HG03108 (cell line): ENCODE data around the gene NSRP1.
"Not testable (repeated sequence)": the region's sequence is repeated elsewhere in the genome, so short reads cannot be mapped to it uniquely, and the experiment has no call there.

ENCODE experiments used
- ATAC-seq: cut with Tn5 transposase; IDR thresholded peaks from one replicate; pipeline ENCODE4 v1.9.1; 2021; ENCODE audit warnings: moderate library complexity; ENCODE audit not compliant: unreplicated experiment

Gene NSRP1

GRCh38 chr17:30117675-30118081, 1.1 kb downstream of the NSRP1 start:
- ATAC-seq: no peak

GRCh38 chr17:30118635-30119034, 2.0 kb downstream of the NSRP1 start:
- ATAC-seq: not testable (repeated sequence)

GRCh38 chr17:30124273-30124796, 7.7 kb downstream of the NSRP1 start:
- no peak for ATAC-seq

- no peak for ATAC-seq
Observed at GRCh38 chr17:30130121-30130520, 13.5 kb downstream of the NSRP1 start.

- ATAC-seq: no peak
Observed at GRCh38 chr17:30132615-30133014, 16.0 kb downstream of the NSRP1 start.

- ATAC-seq: no peak
Observed at GRCh38 chr17:30133197-30133596, 16.6 kb downstream of the NSRP1 start.

- no peak for ATAC-seq
Observed at GRCh38 chr17:30134551-30134950, 17.9 kb downstream of the NSRP1 start.

GRCh38 chr17:30137158-30137557, 20.5 kb downstream of the NSRP1 start:
- no peak for ATAC-seq

GRCh38 chr17:30147860-30148259, 31.2 kb downstream of the NSRP1 start:
- ATAC-seq: not testable (repeated sequence)

- ATAC-seq: no peak
Observed at GRCh38 chr17:30148376-30148775, 31.8 kb downstream of the NSRP1 start.

GRCh38 chr17:30151471-30151870, 34.9 kb downstream of the NSRP1 start:
- ATAC-seq: no peak

GRCh38 chr17:30153463-30153862, 36.8 kb downstream of the NSRP1 start:
- no peak for ATAC-seq

- ATAC-seq: no peak
Observed at GRCh38 chr17:30155389-30155788, 38.8 kb downstream of the NSRP1 start.

- ATAC-seq: no peak
Observed at GRCh38 chr17:30158896-30159625, 42.4 kb downstream of the NSRP1 start.

- ATAC-seq: no peak
Observed at GRCh38 chr17:30160419-30161172, 44.0 kb downstream of the NSRP1 start.

- no peak for ATAC-seq
Observed at GRCh38 chr17:30161601-30162000, 45.0 kb downstream of the NSRP1 start.

- no peak for ATAC-seq
Observed at GRCh38 chr17:30164531-30164930, 47.9 kb downstream of the NSRP1 start.

GRCh38 chr17:30165147-30165546, 48.5 kb downstream of the NSRP1 start:
- no peak for ATAC-seq

- peak; percentile 44 for ATAC-seq
Observed at GRCh38 chr17:30165960-30166359, 49.3 kb downstream of the NSRP1 start.

GRCh38 chr17:30170415-30170987, 53.9 kb downstream of the NSRP1 start:
- ATAC-seq: no peak

GRCh38 chr17:30172560-30172959, 55.9 kb downstream of the NSRP1 start:
- ATAC-seq: no peak

- peak; percentile 88 for ATAC-seq
Observed at GRCh38 chr17:30173649-30174048, 57.0 kb downstream of the NSRP1 start.
